DMS153 (cell line): Measurements from ENCODE around the gene ME2.
"Not testable (repeated sequence)": the region's sequence is repeated elsewhere in the genome, so short reads cannot be mapped to it uniquely, and the experiment has no call there.

ENCODE experiments used
- DNase-seq: peaks from one replicate; lab custom pipeline; 2025; lab: John Stamatoyannopoulos, UW

Gene ME2

GRCh38 chr18:50973367-50974126 is 94.6 kb downstream of the ME2 start:
- no peak for DNase-seq

- DNase-seq, result no peak
These were observed 98.3 kb downstream of the ME2 start for GRCh38 chr18:50977037-50977760.

- no peak for DNase-seq
These were observed 102.5 kb downstream of the ME2 start for GRCh38 chr18:50981381-50981780.

GRCh38 chr18:50982086-50982801 is 103.3 kb downstream of the ME2 start:
- DNase-seq, result no peak

GRCh38 chr18:50982802-50983179 is 103.9 kb downstream of the ME2 start:
- no peak for DNase-seq

GRCh38 chr18:50986360-50987087 is 107.6 kb downstream of the ME2 start:
- DNase-seq, result no peak

- DNase-seq, result no peak
These were observed 108.3 kb downstream of the ME2 start for GRCh38 chr18:50987261-50987660.

GRCh38 chr18:50989711-50990110 is 110.8 kb downstream of the ME2 start:
- no peak for DNase-seq

- DNase-seq, result no peak
These were observed 113.4 kb downstream of the ME2 start for GRCh38 chr18:50992351-50992762.

- DNase-seq, result no peak
These were observed 115.1 kb downstream of the ME2 start for GRCh38 chr18:50994031-50994430.

- not testable (repeated sequence) for DNase-seq
These were observed 124.3 kb downstream of the ME2 start for GRCh38 chr18:51003174-51003573.
